Breast epithelium (tissue), 4 donors: Measurements from ENCODE around the gene HEY2. TPM values are rescaled to one million over a fixed set of nuclear protein-coding genes. Genes with fewer than 3 reads are reported as not detected.
"Not testable (repeated sequence)": the region's sequence is repeated elsewhere in the genome, so short reads cannot be mapped to it uniquely, and the experiment has no call there.

Source experiments
- DNase-seq, 2 donors: peaks; one replicate each; pipeline ENCODE4 v3.0.0-alpha.2; 2019; ENCODE audit warnings: low spot score in 2 of 2
- H3K27ac ChIP-seq, 2 donors: fragments of 200-600 bp; sonication (generic) in 1 of 2; one replicate each; pipeline ENCODE4 v1.5.1; 2016 to 2019; ENCODE audit warnings: mild to moderate bottlenecking in 1 of 2
- H3K27me3 ChIP-seq, 2 donors: fragments of 200-600 bp; sonication (generic) in 1 of 2; one replicate each; pipeline versions ENCODE4 v1.5.1 to v1.6.0; 2017 to 2019; ENCODE audit warnings: control low read depth in 1 of 2, mild to moderate bottlenecking in 1 of 2
- H3K36me3 ChIP-seq: fragments of 200-600 bp; one replicate; pipeline ENCODE4 v1.5.1; 2019
- H3K4me1 ChIP-seq, 2 donors: fragments of 200-600 bp; sonication (generic); one replicate each; pipeline ENCODE4 v1.5.1; 2016 to 2019; ENCODE audit warnings: control low read depth in 1 of 2
- H3K4me3 ChIP-seq, 3 donors: fragments of 200-600 bp; sonication (generic); 1 replicate in 2 of 3; 2 replicates in 1 of 3; pipeline ENCODE4 v1.5.1; 2016 to 2019; ENCODE audit warnings: mild to moderate bottlenecking in 3 of 3, moderate library complexity in 2 of 3
- H3K9me3 ChIP-seq, 2 donors: fragments of 200-600 bp; sonication (generic) in 1 of 2; one replicate each; pipeline ENCODE4 v1.5.1; 2016 to 2019; ENCODE audit warnings: control low read depth in 1 of 2
- CTCF ChIP-seq, 3 donors: fragments of 450-650 bp; IDR thresholded peaks; one replicate each; pipeline ENCODE4 v1.5.1; 2016 to 2017; ENCODE audit warnings: antibody characterized with exemption in 3 of 3, mild to moderate bottlenecking in 3 of 3, moderate library complexity in 3 of 3
- POLR2A ChIP-seq: fragments of 450-650 bp; IDR thresholded peaks from one replicate; pipeline ENCODE4 v1.6.1; 2016; ENCODE audit warnings: antibody characterized with exemption, mild to moderate bottlenecking, moderate library complexity
- POLR2AphosphoS5 ChIP-seq, 3 donors: sonication (generic); formaldehyde crosslinking; IDR thresholded peaks; one replicate each; pipeline ENCODE4 v1.6.1; 2017; ENCODE audit warnings: antibody characterized with exemption in 3 of 3
- intact Hi-C: fragments of 100-400 bp; cut with DNase I; formaldehyde crosslinking; loops from one replicate; pipeline ENCODE4 v1.15.1; 2023; ENCODE audit warnings: low total_unique reads
- total RNA-seq, 3 donors: library from RNA; depleted of rRNA; stranded (reverse); fragments of >200 nt; gene quantifications; one replicate each; pipeline ENCODE4 v1.1.0, GENCODE V29; 2016

Gene HEY2
- total RNA-seq, result 1 to 10 TPM; 2.3 to 8.2 (median 2.4) TPM

DNA sequence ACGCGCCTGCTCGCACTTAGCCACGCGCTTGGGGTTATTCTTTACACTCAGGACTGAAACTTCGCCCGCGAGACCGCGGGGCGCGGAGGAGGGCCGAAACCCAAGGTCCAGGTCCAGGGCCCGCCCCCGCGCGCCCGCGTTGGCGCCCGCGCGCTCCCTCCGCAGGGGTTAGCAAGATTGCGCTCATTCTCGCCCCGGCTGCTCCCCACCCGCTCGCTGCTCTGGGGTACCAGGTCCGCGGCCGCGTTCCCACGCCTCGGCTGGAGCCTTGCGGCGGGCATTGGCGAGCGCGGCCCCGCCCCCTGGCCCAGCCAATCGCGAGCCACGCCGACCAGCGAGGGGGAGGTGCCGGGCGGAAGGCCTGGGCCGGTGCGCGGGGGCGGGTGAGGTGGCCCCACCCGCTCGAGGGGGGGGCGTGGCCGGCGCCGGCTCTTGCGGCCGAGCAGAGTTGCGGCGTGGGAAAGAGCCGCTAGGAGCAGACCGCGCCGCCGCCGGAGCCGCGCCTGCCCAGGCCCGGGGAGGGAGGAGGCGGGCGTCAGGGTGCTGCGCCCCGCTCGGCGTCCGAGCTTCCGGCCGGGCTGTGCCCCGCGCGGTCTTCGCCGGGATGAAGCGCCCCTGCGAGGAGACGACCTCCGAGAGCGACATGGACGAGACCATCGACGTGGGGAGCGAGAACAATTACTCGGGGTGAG is at the start of gene HEY2:
Gene HEY2, plus strand, starts transcription at position 460 of the 692 bp plus-strand sequence. Its CDS starts 145 bp downstream, at position 605.
- intact Hi-C loops, result no loop called here

DNA sequence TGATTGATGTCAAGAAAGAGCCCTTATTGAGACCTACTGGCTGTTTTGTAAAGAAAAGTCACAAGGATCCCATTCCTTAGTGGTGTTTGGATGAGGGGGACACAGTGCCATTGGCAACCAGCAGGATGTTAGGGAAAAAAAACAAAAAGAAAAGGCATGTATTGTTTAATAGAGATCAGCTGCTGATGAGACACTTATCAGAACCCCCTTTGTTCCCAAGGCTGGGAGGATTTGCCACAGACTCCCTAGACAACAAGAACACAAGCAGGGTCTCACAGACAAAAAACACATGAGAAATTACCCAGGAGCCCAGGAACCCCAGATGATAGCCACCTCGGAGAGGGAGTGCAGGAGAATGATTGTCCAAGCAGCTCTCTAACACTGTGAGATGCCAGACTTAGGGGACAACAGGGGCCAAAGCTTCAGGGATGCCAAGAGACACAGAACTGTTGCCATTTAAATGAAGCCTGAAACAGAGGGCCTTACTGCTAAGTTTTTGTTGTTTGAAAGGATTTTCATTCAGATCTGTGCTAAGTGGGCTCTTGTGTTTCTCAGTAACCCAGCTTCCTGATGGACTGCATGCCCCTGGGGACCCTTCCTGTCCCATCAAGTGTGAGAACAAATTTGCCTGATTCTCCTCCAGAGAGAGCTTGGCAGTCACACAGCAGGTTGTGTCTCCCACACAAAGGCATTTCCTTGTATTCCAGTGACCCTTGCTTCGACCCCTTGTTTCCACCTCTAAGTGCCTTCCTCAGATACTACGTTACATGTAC is 48.7 kb upstream of the HEY2 start:
- intact Hi-C loops, result no loop called here
- no peak for TF ChIP-seq CTCF (IDR thresholded peaks at IDR 0.05)

More for the DNA sequence above, at the start of gene HEY2:
- no peaks in the 10 kb centered on the region for H3K9me3 ChIP-seq
- DNase-seq, result peak; percentile 80 to 90
- no peaks in the 10 kb centered on the region for H3K4me1 ChIP-seq
- H3K27me3 ChIP-seq, result no peaks in the 10 kb centered on the region
- no peaks in the 10 kb centered on the region for H3K36me3 ChIP-seq
- peak within 1 kb of the TSS; percentile 88 to 94 for H3K27ac ChIP-seq
- H3K4me3 ChIP-seq, result peak within 1 kb of the TSS; percentile 64 to 80 (median 76)
- TF ChIP-seq POLR2A (peak; percentile 33), POLR2AphosphoS5 (IDR thresholded peaks at IDR 0.05) (peak in 2 of 3 donors; percentile 28 to 65), CTCF (IDR thresholded peaks at IDR 0.05) (peak in 1 of 3 donors; percentile 42)

DNA sequence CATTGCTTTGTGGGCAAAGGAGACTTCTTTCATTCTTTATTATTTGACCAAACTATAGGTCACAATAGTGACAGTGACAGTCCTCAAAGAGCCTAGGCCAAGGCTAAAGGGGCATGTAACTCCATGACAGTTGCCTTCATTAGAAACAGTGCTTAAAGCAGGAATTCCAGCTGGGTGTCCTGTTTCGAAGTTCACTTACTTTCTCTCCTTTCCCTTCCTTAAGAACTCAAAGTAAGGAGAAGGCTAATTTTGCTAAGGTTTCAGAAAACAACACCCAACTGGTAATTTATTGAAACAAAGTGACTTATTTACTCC is 48.1 kb upstream of the HEY2 start:
- intact Hi-C loops, result no loop called here
- Histone ChIP-seq H3K36me3 (no peaks in the 10 kb centered on the region), H3K4me3 (no peak overlapping the region), H3K27me3 (no peaks in the 10 kb centered on the region), H3K4me1 (no peaks in the 10 kb centered on the region), H3K27ac (no peak overlapping the region), H3K9me3 (no peaks in the 10 kb centered on the region)
- DNase-seq, result no peak
- TF ChIP-seq CTCF (IDR thresholded peaks at IDR 0.05), result no peak
- TF ChIP-seq POLR2AphosphoS5 (IDR thresholded peaks at IDR 0.05), result no peak
- TF ChIP-seq POLR2A, result no peak

More for the DNA sequence above, 48.7 kb upstream of the HEY2 start:
- Histone ChIP-seq H3K27ac (no peak overlapping the region), H3K9me3 (no peaks in the 10 kb centered on the region), H3K4me1 (no peaks in the 10 kb centered on the region), H3K4me3 (no peak overlapping the region), H3K27me3 (no peaks in the 10 kb centered on the region), H3K36me3 (no peaks in the 10 kb centered on the region)
- DNase-seq, result no peak

- H3K4me1 ChIP-seq, H3K36me3 ChIP-seq, DNase-seq, intact Hi-C loops, H3K9me3 ChIP-seq, H3K27ac ChIP-seq, H3K4me3 ChIP-seq, H3K27me3 ChIP-seq: not testable (repeated sequence)
Observed at GRCh38 chr6:125703882-125704281, 45.5 kb upstream of the HEY2 start.

DNA sequence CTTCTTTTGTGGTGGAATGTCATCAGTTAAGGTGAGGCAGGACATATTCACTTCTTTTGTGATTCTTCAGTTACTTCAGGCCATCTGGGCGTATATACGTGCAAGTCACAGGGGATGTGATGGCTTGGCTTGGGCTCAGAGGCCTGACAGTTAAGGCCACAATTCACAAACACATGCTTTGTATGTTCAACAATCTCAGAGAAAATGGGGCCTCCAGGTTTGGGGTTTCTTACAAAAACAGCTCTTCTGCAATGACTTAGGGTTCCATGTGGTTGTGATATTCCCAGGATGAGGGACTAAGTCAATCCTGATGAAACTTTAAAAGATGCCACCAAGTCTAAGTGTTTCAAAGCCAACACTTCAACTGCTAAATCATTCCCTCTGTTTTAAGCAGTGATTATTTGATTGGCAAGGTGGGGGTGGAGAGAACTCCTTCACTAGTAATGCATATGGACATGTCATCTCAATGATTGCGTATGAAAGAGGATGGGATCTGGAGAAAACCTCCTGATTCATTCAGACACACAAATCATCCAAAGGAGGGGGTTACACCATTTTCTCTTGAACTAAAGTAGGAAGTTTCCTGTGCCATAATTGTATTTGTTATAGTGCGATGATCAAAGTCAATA is 41.7 kb upstream of the HEY2 start:
- Histone ChIP-seq H3K4me3 (no peak overlapping the region), H3K36me3 (no peaks in the 10 kb centered on the region), H3K27me3 (no peaks in the 10 kb centered on the region), H3K9me3 (peaks cover 0 to 18% of the 10 kb centered on the region in 2 donors), H3K4me1 (no peaks in the 10 kb centered on the region), H3K27ac (no peak overlapping the region)
- no peak for TF ChIP-seq CTCF (IDR thresholded peaks at IDR 0.05)
- TF ChIP-seq POLR2AphosphoS5 (IDR thresholded peaks at IDR 0.05), result no peak
- no peak for TF ChIP-seq POLR2A
- no peak for DNase-seq
- intact Hi-C loops, result no loop called here
